ENCODE data around the gene PRRT1B.

Gene PRRT1B

DNA sequence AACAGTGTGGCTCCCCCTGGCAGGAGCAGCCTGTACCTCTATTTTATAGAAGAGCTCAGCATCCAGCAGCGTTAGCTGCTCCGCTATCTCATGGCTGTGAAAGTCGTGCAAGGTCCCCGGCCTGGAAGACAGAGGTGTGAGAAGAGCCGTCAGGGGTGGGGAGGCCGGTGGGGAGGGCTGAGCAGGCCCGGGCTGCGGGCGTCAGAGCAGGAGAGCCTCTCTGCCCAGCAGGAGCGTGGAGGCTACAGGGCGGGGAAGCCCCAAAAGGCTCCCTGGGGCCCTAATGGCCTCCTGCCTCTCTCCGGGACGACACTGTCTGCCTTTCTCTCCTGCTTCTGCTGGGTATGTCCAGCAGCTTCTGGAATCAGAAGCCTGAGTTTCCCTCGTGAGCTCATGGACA is 42.6 kb downstream of the PRRT1B start:
- Histone ChIP-seq H3F3A (ENCODE audit: insufficient read depth, low read length) (no peaks in the 10 kb centered on the region), H3K9me2 (ENCODE audit: low read depth, low read length) (no peaks in the 10 kb centered on the region), H3K9ac (ENCODE audit: low read length) (no peak overlapping the region), H4K20me1 (ENCODE audit: insufficient read depth, low read length) (no peaks in the 10 kb centered on the region), H3K9me3 (ENCODE audit: low read length) (no peaks in the 10 kb centered on the region), H3K27me3 (ENCODE audit: insufficient read depth, low read length) (no peaks in the 10 kb centered on the region), H3K4me2 (ENCODE audit: low read length) (no peak overlapping the region), H2AFZ (ENCODE audit: low read length) (no peak overlapping the region), H3K4me1 (ENCODE audit: insufficient read depth, low read length, severe bottlenecking) (no peaks in the 10 kb centered on the region), H3K4me3 (ENCODE audit: low read depth, low read length, poor library complexity, severe bottlenecking) (no peak overlapping the region), H3K36me3 (ENCODE audit: insufficient read depth, low read length) (peaks cover 84% of the 10 kb centered on the region), H3K79me2 (ENCODE audit: insufficient read depth, low read length) (no peaks in the 10 kb centered on the region), H3K27ac (ENCODE audit: low read depth, low read length, poor library complexity, severe bottlenecking) (no peak overlapping the region)
- TF ChIP-seq CTCF (IDR thresholded peaks at IDR 0.05; ENCODE audit: low read length) (no peak), EZH2 (IDR thresholded peaks at IDR 0.05; ENCODE audit: borderline replicate concordance, low read length) (no peak)

DNA sequence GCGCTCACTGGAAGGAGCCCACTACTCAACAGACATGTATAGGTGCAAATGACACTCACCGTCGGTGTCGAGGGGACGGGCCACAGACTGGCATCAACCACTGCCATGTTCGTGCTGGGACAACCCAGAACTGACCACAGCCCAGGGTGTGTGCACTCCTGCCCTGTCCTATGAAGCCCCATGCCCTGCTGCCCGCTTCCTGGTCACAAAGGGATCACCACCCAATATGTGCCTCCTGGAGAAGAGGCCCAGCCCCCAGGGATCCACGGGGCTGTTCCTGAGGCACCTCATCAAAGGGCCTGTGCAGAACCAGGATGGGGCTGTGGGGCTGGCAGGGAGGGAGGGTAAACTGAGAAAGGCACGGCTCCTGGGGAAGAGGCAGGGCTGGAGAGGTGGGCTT is 43.1 kb downstream of the PRRT1B start:
- Histone ChIP-seq H3K9me2 (ENCODE audit: low read depth, low read length) (no peaks in the 10 kb centered on the region), H3K4me1 (ENCODE audit: insufficient read depth, low read length, severe bottlenecking) (no peaks in the 10 kb centered on the region), H3K79me2 (ENCODE audit: insufficient read depth, low read length) (no peaks in the 10 kb centered on the region), H3K27ac (ENCODE audit: low read depth, low read length, poor library complexity, severe bottlenecking) (no peak overlapping the region), H3F3A (ENCODE audit: insufficient read depth, low read length) (no peaks in the 10 kb centered on the region), H3K36me3 (ENCODE audit: insufficient read depth, low read length) (peaks cover 84% of the 10 kb centered on the region), H3K27me3 (ENCODE audit: insufficient read depth, low read length) (no peaks in the 10 kb centered on the region), H3K9ac (ENCODE audit: low read length) (no peak overlapping the region), H4K20me1 (ENCODE audit: insufficient read depth, low read length) (no peaks in the 10 kb centered on the region), H3K4me2 (ENCODE audit: low read length) (no peak overlapping the region), H2AFZ (ENCODE audit: low read length) (no peak overlapping the region), H3K9me3 (ENCODE audit: low read length) (no peaks in the 10 kb centered on the region), H3K4me3 (ENCODE audit: low read depth, low read length, poor library complexity, severe bottlenecking) (no peak overlapping the region)
- TF ChIP-seq EZH2 (IDR thresholded peaks at IDR 0.05; ENCODE audit: borderline replicate concordance, low read length) = no peak
- no peak for TF ChIP-seq CTCF (IDR thresholded peaks at IDR 0.05; ENCODE audit: low read length)

DNA sequence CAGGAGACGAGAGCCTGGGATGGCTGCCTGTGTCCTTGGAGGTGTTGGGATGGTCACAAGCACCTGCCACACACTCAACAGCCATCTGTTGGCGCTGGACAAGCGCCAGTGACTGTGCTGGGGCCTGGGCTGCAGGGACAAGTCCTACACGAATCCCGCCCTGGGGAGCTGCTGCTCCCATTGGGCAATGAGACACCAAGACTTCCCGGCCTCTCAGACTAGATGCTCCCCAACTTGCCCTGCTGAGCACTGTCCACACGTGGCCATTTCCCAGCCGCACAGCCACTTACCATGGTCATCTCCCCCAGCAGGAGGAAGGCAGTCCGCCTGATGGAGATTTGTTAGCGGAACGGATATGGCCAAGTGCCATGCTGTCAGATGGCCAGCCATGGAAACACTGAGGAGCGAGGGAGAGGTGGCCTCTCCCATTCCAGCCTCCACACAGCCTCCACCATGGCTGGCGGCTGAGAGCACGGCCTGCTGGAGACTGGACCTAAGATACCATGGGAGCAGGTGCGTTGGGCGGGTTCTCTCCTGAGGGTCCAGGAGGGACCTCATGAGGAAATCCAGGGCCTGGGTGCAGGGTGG is 43.9 kb downstream of the PRRT1B start:
- Histone ChIP-seq H3F3A (ENCODE audit: insufficient read depth, low read length) (no peaks in the 10 kb centered on the region), H3K9ac (ENCODE audit: low read length) (no peak overlapping the region), H3K27ac (ENCODE audit: low read depth, low read length, poor library complexity, severe bottlenecking) (no peak overlapping the region), H3K36me3 (ENCODE audit: insufficient read depth, low read length) (peaks cover 84% of the 10 kb centered on the region), H2AFZ (ENCODE audit: low read length) (no peak overlapping the region), H3K4me3 (ENCODE audit: low read depth, low read length, poor library complexity, severe bottlenecking) (no peak overlapping the region), H4K20me1 (ENCODE audit: insufficient read depth, low read length) (no peaks in the 10 kb centered on the region), H3K4me2 (ENCODE audit: low read length) (no peak overlapping the region), H3K9me2 (ENCODE audit: low read depth, low read length) (no peaks in the 10 kb centered on the region), H3K79me2 (ENCODE audit: insufficient read depth, low read length) (no peaks in the 10 kb centered on the region), H3K27me3 (ENCODE audit: insufficient read depth, low read length) (no peaks in the 10 kb centered on the region), H3K9me3 (ENCODE audit: low read length) (no peaks in the 10 kb centered on the region), H3K4me1 (ENCODE audit: insufficient read depth, low read length, severe bottlenecking) (no peaks in the 10 kb centered on the region)
- no peak for TF ChIP-seq CTCF (IDR thresholded peaks at IDR 0.05; ENCODE audit: low read length)
- TF ChIP-seq EZH2 (IDR thresholded peaks at IDR 0.05; ENCODE audit: borderline replicate concordance, low read length) = no peak

Data from OCI-LY1 (cell line).